Osteoblast (primary cell): ENCODE data around the gene METTL27. TPM values are rescaled to one million over a fixed set of nuclear protein-coding genes. Genes with fewer than 3 reads are reported as not detected.
A peak's percentile ranks its signal among the peaks of the same experiment; 100 is the strongest.
"Not testable (repeated sequence)": the region's sequence is repeated elsewhere in the genome, so short reads cannot be mapped to it uniquely, and the experiment has no call there.

Experiments
- DNase-seq: peaks from one replicate; pipeline ENCODE4 v3.0.0; 2011; ENCODE audit warnings: low spot score, mixed read lengths; ENCODE audit not compliant: insufficient read length; ENCODE audit errors: missing footprints
- H2AFZ ChIP-seq: 2 replicates; pipeline ENCODE4 v1.6.0; 2011; ENCODE audit warnings: mild to moderate bottlenecking, low read length
- H3K27ac ChIP-seq: 2 replicates; pipeline ENCODE4 v1.5.1; 2011; ENCODE audit warnings: mild to moderate bottlenecking, low read depth, low read length, moderate library complexity
- H3K27me3 ChIP-seq: 2 replicates; pipeline ENCODE4 v1.6.0; 2012; ENCODE audit warnings: mild to moderate bottlenecking, control low read depth, inconsistent platforms, low read length, moderate library complexity; ENCODE audit not compliant: insufficient read depth
- H3K36me3 ChIP-seq: 2 replicates; pipeline ENCODE4 v1.5.1; 2011; ENCODE audit warnings: mild to moderate bottlenecking, low read length, control low read depth, moderate library complexity; ENCODE audit not compliant: insufficient read depth
- H3K4me1 ChIP-seq: 2 replicates; pipeline ENCODE4 v1.5.1; 2011; ENCODE audit warnings: mild to moderate bottlenecking, low read length, control low read depth, moderate library complexity; ENCODE audit not compliant: insufficient read depth
- H3K4me2 ChIP-seq: 2 replicates; pipeline ENCODE4 v1.6.0; 2011; ENCODE audit warnings: mild to moderate bottlenecking, low read length; ENCODE audit not compliant: insufficient read depth
- H3K4me3 ChIP-seq: fragments of 200-600 bp; sonication (generic); 3 replicates; pipeline ENCODE4 v1.5.1; 2012; ENCODE audit warnings: mild to moderate bottlenecking, low read length, inconsistent platforms; ENCODE audit not compliant: insufficient read depth
- H3K79me2 ChIP-seq: 2 replicates; pipeline ENCODE4 v1.6.0; 2012; ENCODE audit warnings: mild to moderate bottlenecking, low read length, control low read depth, inconsistent platforms; ENCODE audit not compliant: insufficient read depth
- H3K9me3 ChIP-seq: 2 replicates; pipeline ENCODE4 v1.5.1; 2011; ENCODE audit warnings: low read depth, low read length, control low read depth
- H4K20me1 ChIP-seq: 2 replicates; pipeline ENCODE4 v1.6.0; 2012; ENCODE audit warnings: mild to moderate bottlenecking, low read length, control low read depth; ENCODE audit not compliant: insufficient read depth
- total RNA-seq: library from RNA; depleted of rRNA; stranded (reverse); fragments of >200 nt; gene quantifications from 2 replicates; pipeline ENCODE4 v1.2.3, GENCODE V29; 2012
- TF ChIP-seq, protein P1 (sequence below): IDR thresholded peaks from 2 replicates; pipeline ENCODE4 v1.5.1; 2011; ENCODE audit warnings: mild to moderate bottlenecking, low read depth, low read length, moderate library complexity; ENCODE audit errors: extremely low read depth

Gene METTL27
- total RNA-seq, 1 donor, result 8.7 TPM

DNA sequence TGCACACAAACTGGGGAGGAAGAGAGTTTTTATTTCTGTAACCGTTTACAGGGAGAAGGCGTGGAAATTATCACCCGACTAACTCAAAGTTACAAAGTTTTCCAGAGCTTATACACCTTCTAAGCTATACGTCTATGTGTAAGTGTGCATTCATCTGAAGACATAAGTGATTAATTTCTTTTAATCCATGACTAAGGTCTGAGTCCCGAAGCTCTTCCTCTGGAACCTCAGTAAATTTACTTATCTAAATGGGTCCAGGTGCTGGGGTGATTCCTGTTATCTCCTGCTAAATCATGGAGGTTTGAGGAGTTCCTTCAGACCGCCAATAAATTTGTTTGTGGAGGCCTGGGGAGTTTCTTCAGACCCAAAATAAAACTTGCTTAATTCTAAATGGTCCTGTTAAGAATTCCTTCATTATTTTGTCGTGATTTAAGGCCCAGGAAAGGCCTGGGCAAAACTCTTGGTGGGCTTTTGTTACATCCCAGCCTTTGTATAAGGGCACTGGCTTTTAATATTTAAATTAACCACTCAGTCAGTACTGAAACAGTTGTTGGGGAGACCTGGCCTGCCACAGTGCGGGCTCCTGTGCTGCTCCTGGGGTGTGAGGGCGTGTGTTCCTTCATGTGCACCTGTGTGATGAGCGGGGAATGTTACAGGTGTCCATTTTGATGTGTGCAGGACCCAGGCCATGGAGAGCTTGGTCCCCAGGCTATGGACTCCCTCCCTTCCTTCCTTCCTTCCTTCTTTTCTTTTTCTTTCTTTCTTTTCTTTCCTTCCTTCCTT, 5.8 kb upstream of the METTL27 start:
- TF ChIP-seq, protein P1, sequence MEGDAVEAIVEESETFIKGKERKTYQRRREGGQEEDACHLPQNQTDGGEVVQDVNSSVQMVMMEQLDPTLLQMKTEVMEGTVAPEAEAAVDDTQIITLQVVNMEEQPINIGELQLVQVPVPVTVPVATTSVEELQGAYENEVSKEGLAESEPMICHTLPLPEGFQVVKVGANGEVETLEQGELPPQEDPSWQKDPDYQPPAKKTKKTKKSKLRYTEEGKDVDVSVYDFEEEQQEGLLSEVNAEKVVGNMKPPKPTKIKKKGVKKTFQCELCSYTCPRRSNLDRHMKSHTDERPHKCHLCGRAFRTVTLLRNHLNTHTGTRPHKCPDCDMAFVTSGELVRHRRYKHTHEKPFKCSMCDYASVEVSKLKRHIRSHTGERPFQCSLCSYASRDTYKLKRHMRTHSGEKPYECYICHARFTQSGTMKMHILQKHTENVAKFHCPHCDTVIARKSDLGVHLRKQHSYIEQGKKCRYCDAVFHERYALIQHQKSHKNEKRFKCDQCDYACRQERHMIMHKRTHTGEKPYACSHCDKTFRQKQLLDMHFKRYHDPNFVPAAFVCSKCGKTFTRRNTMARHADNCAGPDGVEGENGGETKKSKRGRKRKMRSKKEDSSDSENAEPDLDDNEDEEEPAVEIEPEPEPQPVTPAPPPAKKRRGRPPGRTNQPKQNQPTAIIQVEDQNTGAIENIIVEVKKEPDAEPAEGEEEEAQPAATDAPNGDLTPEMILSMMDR, result no peak
- Histone ChIP-seq H3K27ac (no peak overlapping the region), H3K36me3 (no peaks in the 10 kb centered on the region)

DNA sequence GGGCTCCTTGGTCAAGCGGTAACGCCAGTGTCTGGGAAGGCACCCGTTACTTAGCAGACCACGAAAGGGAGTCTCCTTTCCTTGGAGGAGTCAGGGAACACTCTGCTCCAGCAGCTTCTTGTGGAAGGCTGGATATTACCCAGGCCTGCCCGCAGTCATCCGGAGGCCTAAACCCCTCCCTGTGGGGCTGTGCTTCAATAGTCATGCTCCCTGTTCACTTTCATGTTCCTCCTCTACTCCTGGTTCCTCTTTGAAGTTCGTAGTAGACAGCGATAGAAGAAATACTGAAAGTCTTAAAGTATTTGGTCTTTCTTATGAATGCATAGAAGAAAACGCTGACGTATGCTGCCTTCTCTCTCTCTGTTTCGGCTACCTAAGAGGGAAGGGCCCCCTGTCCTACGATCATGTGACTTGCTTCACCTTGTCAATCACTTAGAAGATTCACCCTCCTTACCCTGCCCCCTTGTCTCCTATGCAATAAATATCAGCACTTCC, 3.4 kb upstream of the METTL27 start:
- H3K27me3 ChIP-seq, H3K27ac ChIP-seq, H3K4me3 ChIP-seq, H3K9me3 ChIP-seq, H3K4me2 ChIP-seq, H3K79me2 ChIP-seq, H4K20me1 ChIP-seq, H3K36me3 ChIP-seq, DNase-seq: not testable (repeated sequence)
- H2AFZ ChIP-seq, result peak overlapping the region; percentile 70
- H3K4me1 ChIP-seq, result peaks cover 33% of the 10 kb centered on the region

More for the DNA sequence above, 5.8 kb upstream of the METTL27 start:
- Histone ChIP-seq H3K79me2 (no peaks in the 10 kb centered on the region), H3K4me3 (no peak overlapping the region), H3K27me3 (no peaks in the 10 kb centered on the region), H3K9me3 (no peaks in the 10 kb centered on the region), H3K4me1 (peaks cover 44% of the 10 kb centered on the region), H2AFZ (peak overlapping the region; percentile 61), H4K20me1 (no peaks in the 10 kb centered on the region), H3K4me2 (no peak overlapping the region)
- DNase-seq, result peak; percentile 10

DNA sequence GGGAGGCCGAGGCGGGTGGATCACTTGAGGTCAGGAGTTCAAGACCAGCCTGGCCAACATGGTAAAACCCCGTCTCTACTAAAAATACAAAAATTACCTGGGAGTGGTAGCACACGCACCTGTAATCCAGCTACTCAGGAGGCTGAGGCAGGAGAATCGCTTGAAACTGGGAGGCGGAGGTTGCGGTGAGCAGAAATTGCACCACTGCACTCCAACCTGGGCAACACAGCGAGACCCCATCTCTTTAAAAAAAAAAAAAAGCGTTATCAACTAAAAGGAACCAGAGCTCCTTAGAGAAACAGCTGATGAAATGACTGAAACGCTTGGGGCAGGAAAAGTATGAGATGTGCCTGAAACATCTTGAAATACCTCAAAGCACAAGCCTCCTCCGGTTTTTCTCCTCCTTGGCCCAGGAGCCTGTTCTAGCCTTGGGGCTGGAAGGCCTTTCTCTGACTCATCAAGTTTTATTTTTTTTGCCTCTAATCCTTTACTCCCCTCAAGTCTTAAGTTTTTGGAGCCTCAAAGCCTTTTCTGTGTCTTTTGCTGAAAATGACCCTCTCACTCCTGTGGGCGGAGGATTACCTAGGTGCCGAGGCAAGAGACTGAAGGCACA, 2.6 kb upstream of the METTL27 start:
- Histone ChIP-seq H3K27me3 (no peaks in the 10 kb centered on the region), H3K27ac (peak overlapping the region; percentile 3), H3K4me2 (no peak overlapping the region), H3K4me1 (peaks cover 25% of the 10 kb centered on the region), H3K4me3 (no peak overlapping the region), H3K36me3 (no peaks in the 10 kb centered on the region), H4K20me1 (no peaks in the 10 kb centered on the region), H2AFZ (no peak overlapping the region), H3K79me2 (no peaks in the 10 kb centered on the region), H3K9me3 (no peaks in the 10 kb centered on the region)
- TF ChIP-seq, protein P1, result no peak
- peak; percentile 93 for DNase-seq

DNA sequence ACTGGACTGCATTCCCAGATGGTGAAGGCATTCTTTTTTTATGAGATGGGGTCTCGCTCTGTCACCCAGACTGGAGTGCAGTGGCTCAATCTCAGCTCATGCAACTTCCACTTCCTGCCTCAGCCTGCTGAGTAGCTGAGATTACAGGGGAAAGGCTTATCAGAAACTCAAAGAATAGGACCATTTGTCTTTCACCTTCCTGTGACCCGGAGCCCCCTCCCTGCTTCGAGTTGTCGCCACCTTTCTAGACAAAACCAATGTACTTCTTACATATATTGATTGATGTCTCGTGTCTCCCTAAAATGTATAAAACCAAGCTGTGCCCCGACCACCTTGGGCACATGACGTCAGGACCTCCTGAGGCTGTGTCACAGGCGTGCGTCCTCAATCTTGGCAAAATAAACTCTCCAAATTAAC, 1.8 kb upstream of the METTL27 start:
- Histone ChIP-seq H3K79me2 (no peaks in the 10 kb centered on the region), H3K4me2 (no peak overlapping the region), H2AFZ (no peak overlapping the region), H3K36me3 (no peaks in the 10 kb centered on the region), H4K20me1 (no peaks in the 10 kb centered on the region), H3K4me1 (peaks cover 17% of the 10 kb centered on the region), H3K4me3 (no peak overlapping the region), H3K27ac (no peak overlapping the region), H3K27me3 (no peaks in the 10 kb centered on the region), H3K9me3 (no peaks in the 10 kb centered on the region)
- no peak for DNase-seq
- TF ChIP-seq, protein P1, result no peak
